Activated T-cell treated with anti-CD3 and anti-CD28 coated beads, Interleukin-2, amount 50 U/mL, for 72 hours (primary cell): Measurements from ENCODE around the gene UGT1A8. TPM values are rescaled to one million over a fixed set of nuclear protein-coding genes. Genes with fewer than 3 reads are reported as not detected.
"Not testable (repeated sequence)": the region's sequence is repeated elsewhere in the genome, so short reads cannot be mapped to it uniquely, and the experiment has no call there.

ENCODE experiments used
- ATAC-seq, 2 donors: fragments of 150-1000 bp; cut with Tn5 transposase; replicated peaks in 1 of 2; 2 replicates each; pipeline ENCODE4 v1.10.0; 2021; ENCODE audit warnings: moderate library complexity in 2 of 2, mild to moderate bottlenecking in 1 of 2
- DNase-seq, 2 donors: peaks; one replicate each; pipeline ENCODE4 v3.0.0; 2021 to 2022; ENCODE audit warnings: mixed read lengths in 1 of 2
- H3K27ac Mint-ChIP-seq: one replicate; pipeline ENCODE4 v1.8.0; 2022; ENCODE audit warnings: mild to moderate bottlenecking, moderate library complexity, mixed read lengths
- H3K27me3 Mint-ChIP-seq: one replicate; pipeline ENCODE4 v1.8.0; 2022; ENCODE audit warnings: low read depth, mixed read lengths
- H3K36me3 Mint-ChIP-seq, 2 donors: one replicate each; pipeline ENCODE4 v1.8.0; 2022; ENCODE audit warnings: mixed read lengths in 2 of 2, mild to moderate bottlenecking in 1 of 2; ENCODE audit not compliant: insufficient read depth in 2 of 2
- H3K4me1 Mint-ChIP-seq: one replicate; pipeline ENCODE4 v1.8.0; 2022; ENCODE audit warnings: low read depth, mixed read lengths
- H3K4me3 Mint-ChIP-seq, 2 donors: one replicate each; pipeline ENCODE4 v1.8.0; 2022; ENCODE audit warnings: mild to moderate bottlenecking in 2 of 2, mixed read lengths in 2 of 2, moderate library complexity in 2 of 2
- H3K9me3 Mint-ChIP-seq, 2 donors: one replicate each; pipeline ENCODE4 v1.8.0; 2022; ENCODE audit warnings: mixed read lengths in 2 of 2
- total RNA-seq, 2 donors: library from RNA; stranded (reverse); gene quantifications; one replicate each; pipeline ENCODE4 v1.2.3, GENCODE V29; 2022

Gene UGT1A8
- total RNA-seq, 2 donors from 2014 or later, result not detected

GRCh38 chr2:233654501-233654900 is 37.1 kb downstream of the UGT1A8 start:
- DNase-seq, result no peak
- Mint-ChIP-seq H3K27me3 (peaks cover 31% of the 10 kb centered on the region), H3K4me3 (no peak overlapping the region), H3K36me3 (no peaks in the 10 kb centered on the region), H3K9me3 (no peaks in the 10 kb centered on the region), H3K27ac (no peak overlapping the region), H3K4me1 (peaks cover 8% of the 10 kb centered on the region)
- no peak for ATAC-seq

GRCh38 chr2:233655043-233655442 is 37.6 kb downstream of the UGT1A8 start:
- Mint-ChIP-seq H3K27ac (no peak overlapping the region), H3K27me3 (peaks cover 36% of the 10 kb centered on the region), H3K4me3 (no peak overlapping the region), H3K36me3 (no peaks in the 10 kb centered on the region), H3K9me3 (no peaks in the 10 kb centered on the region), H3K4me1 (peaks cover 8% of the 10 kb centered on the region)
- DNase-seq (no peak), ATAC-seq (no peak)

- H3K4me1 Mint-ChIP-seq, H3K4me3 Mint-ChIP-seq, H3K36me3 Mint-ChIP-seq, ATAC-seq, H3K27ac Mint-ChIP-seq, H3K9me3 Mint-ChIP-seq, DNase-seq: not testable (repeated sequence)
- peaks cover 36% of the 10 kb centered on the region for H3K27me3 Mint-ChIP-seq
These were observed 38.5 kb downstream of the UGT1A8 start for GRCh38 chr2:233655943-233656342.

GRCh38 chr2:233656443-233656842 is 39.0 kb downstream of the UGT1A8 start:
- H3K27ac Mint-ChIP-seq, result no peak overlapping the region
- no peaks in the 10 kb centered on the region for H3K9me3 Mint-ChIP-seq
- ATAC-seq (peak in 1 of 2 donors; percentile 19), DNase-seq (peak in 1 of 2 donors; percentile 12)
- no peak overlapping the region for H3K4me3 Mint-ChIP-seq
- H3K27me3 Mint-ChIP-seq, result peaks cover 36% of the 10 kb centered on the region
- H3K4me1 Mint-ChIP-seq, result peaks cover 8% of the 10 kb centered on the region
- H3K36me3 Mint-ChIP-seq, result no peaks in the 10 kb centered on the region

- no peak overlapping the region for H3K4me3 Mint-ChIP-seq
- no peaks in the 10 kb centered on the region for H3K9me3 Mint-ChIP-seq
- no peaks in the 10 kb centered on the region for H3K36me3 Mint-ChIP-seq
- DNase-seq (no peak), ATAC-seq (no peak)
- H3K27ac Mint-ChIP-seq, result no peak overlapping the region
- peaks cover 8% of the 10 kb centered on the region for H3K4me1 Mint-ChIP-seq
- H3K27me3 Mint-ChIP-seq, result peaks cover 23% of the 10 kb centered on the region
These were observed 41.2 kb downstream of the UGT1A8 start for GRCh38 chr2:233658610-233659009.

GRCh38 chr2:233663911-233664310 is 46.5 kb downstream of the UGT1A8 start:
- peaks cover 2 to 6% of the 10 kb centered on the region in 2 donors for H3K9me3 Mint-ChIP-seq
- ATAC-seq, result no peak
- DNase-seq, result no peak
- no peak overlapping the region for H3K27ac Mint-ChIP-seq
- H3K27me3 Mint-ChIP-seq, result peaks cover 16% of the 10 kb centered on the region
- H3K4me3 Mint-ChIP-seq, result no peak overlapping the region
- no peaks in the 10 kb centered on the region for H3K36me3 Mint-ChIP-seq
- H3K4me1 Mint-ChIP-seq, result no peaks in the 10 kb centered on the region

GRCh38 chr2:233668605-233669260 is 51.3 kb downstream of the UGT1A8 start:
- H3K27me3 Mint-ChIP-seq, result no peaks in the 10 kb centered on the region
- H3K9me3 Mint-ChIP-seq, result peaks cover 2 to 6% of the 10 kb centered on the region in 2 donors
- ATAC-seq (no peak), DNase-seq (no peak)
- H3K36me3 Mint-ChIP-seq, result no peaks in the 10 kb centered on the region
- no peak overlapping the region for H3K4me3 Mint-ChIP-seq
- no peaks in the 10 kb centered on the region for H3K4me1 Mint-ChIP-seq
- H3K27ac Mint-ChIP-seq, result no peak overlapping the region

- H3K4me3 Mint-ChIP-seq, result no peak within 1 kb of the TSS
- H3K4me1 Mint-ChIP-seq, result no peaks in the 10 kb centered on the region
- no peak within 1 kb of the TSS for H3K27ac Mint-ChIP-seq
- DNase-seq, result no peak
- H3K9me3 Mint-ChIP-seq, result peaks cover 0 to 6% of the 10 kb centered on the region in 2 donors
- H3K36me3 Mint-ChIP-seq, result no peaks in the 10 kb centered on the region
- ATAC-seq, result no peak
- H3K27me3 Mint-ChIP-seq, result peaks cover 8% of the 10 kb centered on the region
These were observed 54.1 kb downstream of the UGT1A8 start, which contains the start of gene UGT1A9 for GRCh38 chr2:233671290-233672161. UGT1A9 (plus strand) TSS chr2:233671898; CDS start chr2:233671935, 37 bp downstream.

GRCh38 chr2:233672886-233673285 is 55.5 kb downstream of the UGT1A8 start:
- peaks cover 0 to 6% of the 10 kb centered on the region in 2 donors for H3K9me3 Mint-ChIP-seq
- H3K36me3 Mint-ChIP-seq, result no peaks in the 10 kb centered on the region
- peaks cover 15% of the 10 kb centered on the region for H3K27me3 Mint-ChIP-seq
- ATAC-seq, result no peak
- no peak overlapping the region for H3K4me3 Mint-ChIP-seq
- H3K27ac Mint-ChIP-seq, result no peak overlapping the region
- no peak for DNase-seq
- H3K4me1 Mint-ChIP-seq, result no peaks in the 10 kb centered on the region

GRCh38 chr2:233673896-233674295 is 56.5 kb downstream of the UGT1A8 start:
- ATAC-seq (no peak), DNase-seq (no peak)
- Mint-ChIP-seq H3K9me3 (no peaks in the 10 kb centered on the region), H3K4me1 (no peaks in the 10 kb centered on the region), H3K27ac (no peak overlapping the region), H3K4me3 (no peak overlapping the region), H3K27me3 (peaks cover 19% of the 10 kb centered on the region), H3K36me3 (no peaks in the 10 kb centered on the region)

- DNase-seq (no peak), ATAC-seq (no peak)
- Mint-ChIP-seq H3K4me3 (no peak overlapping the region), H3K36me3 (no peaks in the 10 kb centered on the region), H3K27me3 (peaks cover 19% of the 10 kb centered on the region), H3K9me3 (no peaks in the 10 kb centered on the region), H3K27ac (no peak overlapping the region), H3K4me1 (no peaks in the 10 kb centered on the region)
These were observed 56.9 kb downstream of the UGT1A8 start for GRCh38 chr2:233674314-233674713.

GRCh38 chr2:233674995-233675394 is 57.6 kb downstream of the UGT1A8 start:
- H3K27me3 Mint-ChIP-seq, result peaks cover 19% of the 10 kb centered on the region
- H3K9me3 Mint-ChIP-seq, result no peaks in the 10 kb centered on the region
- no peak for ATAC-seq
- H3K27ac Mint-ChIP-seq, result no peak overlapping the region
- no peak for DNase-seq
- H3K36me3 Mint-ChIP-seq, result no peaks in the 10 kb centered on the region
- no peaks in the 10 kb centered on the region for H3K4me1 Mint-ChIP-seq
- no peak overlapping the region for H3K4me3 Mint-ChIP-seq

- Mint-ChIP-seq H3K9me3 (no peaks in the 10 kb centered on the region), H3K27me3 (peaks cover 19% of the 10 kb centered on the region), H3K4me3 (no peak overlapping the region), H3K36me3 (no peaks in the 10 kb centered on the region), H3K4me1 (no peaks in the 10 kb centered on the region), H3K27ac (no peak overlapping the region)
- DNase-seq (no peak), ATAC-seq (no peak)
These were observed 58.6 kb downstream of the UGT1A8 start for GRCh38 chr2:233676046-233676445.
